Testis (tissue), 3 donors: ENCODE results near the gene VEGFB. TPM values are rescaled to one million over a fixed set of nuclear protein-coding genes. Genes with fewer than 3 reads are reported as not detected.

Experiments used
- DNase-seq: peaks from one replicate; pipeline ENCODE4 v3.0.0-alpha.2; 2019
- H3K27ac ChIP-seq, 2 donors: fragments of 200-600 bp; sonication (generic); one replicate each; pipeline ENCODE4 v1.5.1; 2019
- H3K27me3 ChIP-seq: fragments of 200-600 bp; sonication (generic); one replicate; pipeline ENCODE4 v1.5.1; 2019
- H3K36me3 ChIP-seq: fragments of 200-600 bp; sonication (generic); one replicate; pipeline ENCODE4 v1.5.1; 2017; ENCODE audit warnings: low read depth; ENCODE audit errors: missing control alignments
- H3K4me1 ChIP-seq: fragments of 200-600 bp; sonication (generic); one replicate; pipeline ENCODE4 v1.5.1; 2019
- H3K4me3 ChIP-seq, 2 donors: fragments of 200-600 bp; sonication (generic); one replicate each; pipeline ENCODE4 v1.5.1; 2017 to 2019
- H3K9me3 ChIP-seq: fragments of 200-600 bp; sonication (generic); one replicate; pipeline ENCODE4 v1.5.1; 2017
- POLR2A ChIP-seq: fragments of 450-650 bp; IDR thresholded peaks from one replicate; pipeline ENCODE4 v1.6.1; 2017; ENCODE audit warnings: antibody characterized with exemption, mild to moderate bottlenecking, moderate library complexity
- whole genome bisulfite sequencing, 2 donors: methylation state at CpG; one replicate each; pipeline ENCODE4 v1.1.5; 2018; 5-methylcytosine and 5-hydroxymethylcytosine counted together
- intact Hi-C: fragments of 100-400 bp; cut with DNase I; formaldehyde crosslinking; loops from one replicate; pipeline ENCODE4 v1.15.1; 2023; ENCODE audit warnings: low total_unique reads
- polyA plus RNA-seq: library from polyadenylated mRNA; stranded (reverse); fragments of 350-450 nt; fragmentation: Illumina TruSeq; extraction: RNeasy Lipid Tissue Mini Kit (QIAGEN cat#74804); gene quantifications from one replicate; pipeline ENCODE4 v1.2.3, GENCODE V29; 2014; ENCODE audit warnings: low read depth, low replicate concordance; ENCODE audit not compliant: insufficient read depth
- total RNA-seq, 2 donors: library from RNA; depleted of rRNA; stranded (reverse); fragments of >200 nt; gene quantifications; one replicate each; pipeline ENCODE4 v1.2.3, GENCODE V29; 2016
- TF ChIP-seq, protein P1 (sequence below), 3 experiments: fragments of 450-650 bp in 2 of 3; fragments of 200-600 bp in 1 of 3; sonication (generic) in 1 of 3; IDR thresholded peaks; one replicate each; pipeline ENCODE4 v1.5.1; 2016 to 2019; ENCODE audit warnings: antibody characterized with exemption in 3 of 3, mild to moderate bottlenecking in 2 of 3, moderate library complexity in 1 of 3

VEGFB gene
- total and polyA plus RNA-seq, 3 donors from 2014 or later: 19.1 to 57.3 (median 47.8) TPM

DNA sequence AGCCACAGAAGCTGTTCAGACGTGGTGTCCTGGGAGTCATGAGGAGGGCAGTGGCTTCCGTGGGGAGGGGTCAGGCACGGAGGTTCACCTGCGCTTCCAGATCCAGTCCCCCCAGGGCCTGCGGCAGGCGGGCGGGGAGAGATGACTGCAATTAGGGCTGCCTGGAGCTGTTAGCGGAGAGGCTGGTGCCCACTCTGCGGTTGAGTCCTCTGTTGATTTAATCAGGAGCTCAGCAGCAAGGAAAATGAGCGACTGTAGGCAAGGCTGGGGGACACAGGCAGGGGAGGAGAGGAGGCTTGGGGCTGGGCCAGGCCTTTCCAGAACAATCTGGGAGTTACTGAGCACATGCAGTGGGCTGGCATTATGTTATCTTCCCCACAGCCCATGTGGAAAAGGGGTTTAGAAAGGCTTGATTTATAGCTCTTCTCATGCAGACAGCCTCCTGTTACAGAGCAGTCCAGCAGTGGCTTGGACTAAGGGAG lies 30.0 kb downstream of the VEGFB start:
- no peaks in the 10 kb centered on the region for H3K27me3 ChIP-seq
- H3K36me3 ChIP-seq: no peaks in the 10 kb centered on the region
- DNase-seq: peak; percentile 33
- intact Hi-C loops: no loop called here
- peak overlapping the region in 1 of 2 donors; percentile 26 for H3K27ac ChIP-seq
- H3K4me1 ChIP-seq: peaks cover 30% of the 10 kb centered on the region
- 74 to 90% methylated on average over 9 to 10 of the region's 10 CpGs for WGBS, 2 donors
- TF ChIP-seq POLR2A: no peak
- TF ChIP-seq, protein P1, sequence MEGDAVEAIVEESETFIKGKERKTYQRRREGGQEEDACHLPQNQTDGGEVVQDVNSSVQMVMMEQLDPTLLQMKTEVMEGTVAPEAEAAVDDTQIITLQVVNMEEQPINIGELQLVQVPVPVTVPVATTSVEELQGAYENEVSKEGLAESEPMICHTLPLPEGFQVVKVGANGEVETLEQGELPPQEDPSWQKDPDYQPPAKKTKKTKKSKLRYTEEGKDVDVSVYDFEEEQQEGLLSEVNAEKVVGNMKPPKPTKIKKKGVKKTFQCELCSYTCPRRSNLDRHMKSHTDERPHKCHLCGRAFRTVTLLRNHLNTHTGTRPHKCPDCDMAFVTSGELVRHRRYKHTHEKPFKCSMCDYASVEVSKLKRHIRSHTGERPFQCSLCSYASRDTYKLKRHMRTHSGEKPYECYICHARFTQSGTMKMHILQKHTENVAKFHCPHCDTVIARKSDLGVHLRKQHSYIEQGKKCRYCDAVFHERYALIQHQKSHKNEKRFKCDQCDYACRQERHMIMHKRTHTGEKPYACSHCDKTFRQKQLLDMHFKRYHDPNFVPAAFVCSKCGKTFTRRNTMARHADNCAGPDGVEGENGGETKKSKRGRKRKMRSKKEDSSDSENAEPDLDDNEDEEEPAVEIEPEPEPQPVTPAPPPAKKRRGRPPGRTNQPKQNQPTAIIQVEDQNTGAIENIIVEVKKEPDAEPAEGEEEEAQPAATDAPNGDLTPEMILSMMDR (IDR thresholded peaks at IDR 0.05): no peak
- no peak overlapping the region for H3K4me3 ChIP-seq
- no peaks in the 10 kb centered on the region for H3K9me3 ChIP-seq

DNA sequence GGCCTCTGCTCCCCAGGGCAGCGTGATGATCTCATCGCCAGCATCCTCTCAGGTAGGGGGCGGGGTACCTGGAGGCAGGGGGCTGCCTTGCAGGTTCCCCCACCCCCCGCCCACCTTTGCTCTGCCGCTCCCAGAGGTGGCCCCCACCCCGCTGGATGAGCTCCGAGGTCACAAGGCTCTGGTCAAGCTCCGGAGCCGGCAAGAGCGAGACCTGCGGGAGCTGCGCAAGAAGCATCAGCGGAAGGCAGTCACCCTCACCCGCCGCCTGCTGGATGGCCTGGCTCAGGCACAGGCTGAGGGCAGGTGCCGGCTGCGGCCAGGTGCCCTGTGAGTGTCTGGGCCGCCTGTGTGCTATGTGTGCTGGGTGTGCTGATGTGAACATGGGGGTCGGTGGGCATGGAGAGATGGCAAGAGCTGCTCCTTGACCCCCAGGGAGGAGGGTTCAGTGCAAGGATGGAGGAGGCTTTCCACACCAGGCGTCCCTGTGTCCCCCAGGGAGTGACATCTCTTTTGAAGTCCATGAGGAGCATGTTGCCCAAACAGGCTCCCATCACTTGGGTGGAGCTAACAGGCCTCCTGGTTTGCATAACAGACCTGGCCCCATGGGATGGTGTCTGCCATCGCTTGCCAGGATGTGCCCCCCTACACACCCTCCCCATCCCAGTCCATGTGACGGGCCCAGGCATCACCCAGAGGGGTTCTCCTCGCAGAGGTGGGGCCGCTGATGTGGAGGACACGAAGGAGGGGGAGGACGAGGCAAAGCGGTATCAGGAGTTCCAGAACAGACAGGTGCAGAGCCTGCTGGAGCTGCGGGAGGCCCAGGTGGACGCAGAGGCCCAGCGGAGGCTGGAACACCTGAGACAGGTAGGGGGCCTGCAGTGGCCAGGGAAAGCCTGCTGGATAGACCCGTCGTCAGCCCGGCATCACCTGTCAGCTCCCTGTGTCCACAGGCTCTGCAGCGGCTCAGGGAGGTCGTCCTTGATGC lies 31.1 kb downstream of the VEGFB start:
- no peaks in the 10 kb centered on the region for H3K36me3 ChIP-seq
- TF ChIP-seq, protein P1 (IDR thresholded peaks at IDR 0.05): no peak
- TF ChIP-seq POLR2A: no peak
- H3K9me3 ChIP-seq: no peaks in the 10 kb centered on the region
- 89 to 93% methylated on average over 16 to 31 of the region's 35 CpGs for WGBS, 2 donors
- no peak for DNase-seq
- H3K4me1 ChIP-seq: peaks cover 30% of the 10 kb centered on the region
- H3K27me3 ChIP-seq: no peaks in the 10 kb centered on the region
- intact Hi-C loops: no loop called here
- no peak overlapping the region for H3K4me3 ChIP-seq
- H3K27ac ChIP-seq: no peak overlapping the region

DNA sequence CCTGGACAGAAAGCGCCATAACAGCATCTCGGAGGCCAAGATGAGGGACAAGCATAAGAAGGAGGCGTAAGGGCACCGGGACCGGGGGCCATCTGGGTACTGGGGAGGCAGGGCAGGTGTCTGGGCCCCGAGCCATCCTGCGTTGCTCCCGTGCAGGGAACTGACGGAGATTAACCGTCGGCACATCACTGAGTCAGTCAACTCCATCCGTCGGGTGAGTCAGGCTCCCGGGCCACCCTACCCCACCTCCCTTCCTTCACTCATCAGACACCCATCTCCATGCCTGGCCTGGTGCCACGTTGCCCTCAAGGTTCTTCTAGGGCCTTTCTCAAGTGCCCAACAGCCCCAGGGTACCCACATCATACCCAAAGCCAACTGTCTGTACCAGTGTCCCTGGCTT lies 32.0 kb downstream of the VEGFB start:
- no peaks in the 10 kb centered on the region for H3K27me3 ChIP-seq
- H3K36me3 ChIP-seq: no peaks in the 10 kb centered on the region
- no peak overlapping the region for H3K4me3 ChIP-seq
- no peaks in the 10 kb centered on the region for H3K9me3 ChIP-seq
- TF ChIP-seq, protein P1 (IDR thresholded peaks at IDR 0.05): no peak
- no peak for TF ChIP-seq POLR2A
- intact Hi-C loops: no loop called here
- WGBS, 2 donors: 92 to 95% methylated on average over 15 of the region's 15 CpGs
- peaks cover 31% of the 10 kb centered on the region for H3K4me1 ChIP-seq
- no peak for DNase-seq
- peak overlapping the region in 1 of 2 donors; percentile 69 for H3K27ac ChIP-seq

DNA sequence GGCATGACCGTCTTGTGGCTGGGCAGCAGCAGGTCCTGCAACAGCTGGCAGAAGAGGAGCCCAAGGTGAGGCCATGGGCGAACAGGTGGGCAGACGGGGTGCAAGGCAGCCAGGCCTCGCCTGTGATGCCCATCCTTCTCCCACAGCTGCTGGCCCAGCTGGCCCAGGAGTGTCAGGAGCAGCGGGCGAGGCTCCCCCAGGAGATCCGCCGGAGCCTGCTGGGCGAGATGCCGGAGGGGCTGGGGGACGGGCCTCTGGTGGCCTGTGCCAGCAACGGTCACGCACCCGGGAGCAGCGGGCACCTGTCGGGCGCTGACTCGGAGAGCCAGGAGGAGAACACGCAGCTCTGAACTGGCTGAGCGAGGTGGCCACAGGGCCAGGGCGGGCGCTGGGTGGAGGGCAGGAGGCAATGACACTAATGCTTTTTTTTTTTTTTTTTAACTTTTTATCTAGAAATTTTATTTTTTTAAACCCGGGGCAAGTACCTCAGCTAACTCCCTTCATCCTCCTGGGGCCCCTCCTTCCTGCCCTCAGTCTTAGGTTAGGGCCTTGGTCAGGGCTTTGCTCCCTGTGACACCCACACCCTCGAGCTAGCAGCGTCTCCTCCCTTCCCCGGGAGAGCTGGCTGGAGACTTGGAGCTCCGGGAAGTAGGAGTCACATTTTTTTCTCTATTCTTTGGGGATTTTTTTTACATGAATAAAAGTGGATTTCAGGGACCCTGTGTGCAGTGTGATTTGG lies 33.0 kb downstream of the VEGFB start:
- Histone ChIP-seq H3K4me3 (no peak overlapping the region), H3K9me3 (no peaks in the 10 kb centered on the region), H3K27me3 (no peaks in the 10 kb centered on the region), H3K4me1 (peaks cover 41% of the 10 kb centered on the region), H3K27ac (peak overlapping the region; percentile 86 to 94), H3K36me3 (no peaks in the 10 kb centered on the region)
- 53 to 62% methylated on average over 24 to 27 of the region's 27 CpGs for WGBS, 2 donors
- TF ChIP-seq, protein P1 (IDR thresholded peaks at IDR 0.05): no peak
- no peak for TF ChIP-seq POLR2A
- DNase-seq: peak; percentile 64
- intact Hi-C loops: no loop called here
